ACHN (cell line): ENCODE measurements around the gene CFAP100.

Experiments
- DNase-seq: peaks from one replicate; pipeline ENCODE4 v3.0.0-alpha.2; 2015
- in situ Hi-C: cut with HindIII; loops from 2 replicates; pipeline ENCODE4 v1.10.0; 2017; ENCODE audit warnings: low sequenced_read_pairs, low pct_ligation_motif_present, low pct_unique_long_range_greater_than_20kb

The CFAP100 gene

GRCh38 chr3:126372413-126373145 lies 22.1 kb upstream of the CFAP100 start:
- in situ Hi-C loops, result no loop called here
- no peak for DNase-seq

DNA sequence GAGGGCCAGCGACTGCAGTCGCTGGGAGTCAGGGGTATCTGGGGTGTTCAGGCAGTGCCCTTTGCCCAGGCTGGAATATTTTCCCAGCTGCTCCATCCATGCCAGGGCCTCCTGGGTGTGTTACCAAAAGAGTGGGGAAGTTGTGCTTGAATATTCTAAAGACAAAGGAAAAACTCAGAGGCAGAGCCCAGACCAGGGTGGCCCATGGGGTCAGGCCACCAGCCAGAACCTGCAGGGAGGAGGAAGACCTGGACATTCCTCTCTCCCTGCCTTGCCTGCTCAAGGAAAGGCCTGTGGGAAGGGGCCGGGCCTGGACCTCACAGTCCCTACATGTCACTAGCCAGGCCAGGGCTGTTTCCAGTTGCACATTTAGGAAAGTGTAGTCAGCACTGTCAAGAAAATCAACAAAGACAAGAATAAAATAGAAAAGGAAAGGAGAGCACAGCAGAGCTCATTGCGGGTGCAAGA lies 21.5 kb upstream of the CFAP100 start:
- in situ Hi-C loops, result no loop called here
- DNase-seq, result no peak

DNA sequence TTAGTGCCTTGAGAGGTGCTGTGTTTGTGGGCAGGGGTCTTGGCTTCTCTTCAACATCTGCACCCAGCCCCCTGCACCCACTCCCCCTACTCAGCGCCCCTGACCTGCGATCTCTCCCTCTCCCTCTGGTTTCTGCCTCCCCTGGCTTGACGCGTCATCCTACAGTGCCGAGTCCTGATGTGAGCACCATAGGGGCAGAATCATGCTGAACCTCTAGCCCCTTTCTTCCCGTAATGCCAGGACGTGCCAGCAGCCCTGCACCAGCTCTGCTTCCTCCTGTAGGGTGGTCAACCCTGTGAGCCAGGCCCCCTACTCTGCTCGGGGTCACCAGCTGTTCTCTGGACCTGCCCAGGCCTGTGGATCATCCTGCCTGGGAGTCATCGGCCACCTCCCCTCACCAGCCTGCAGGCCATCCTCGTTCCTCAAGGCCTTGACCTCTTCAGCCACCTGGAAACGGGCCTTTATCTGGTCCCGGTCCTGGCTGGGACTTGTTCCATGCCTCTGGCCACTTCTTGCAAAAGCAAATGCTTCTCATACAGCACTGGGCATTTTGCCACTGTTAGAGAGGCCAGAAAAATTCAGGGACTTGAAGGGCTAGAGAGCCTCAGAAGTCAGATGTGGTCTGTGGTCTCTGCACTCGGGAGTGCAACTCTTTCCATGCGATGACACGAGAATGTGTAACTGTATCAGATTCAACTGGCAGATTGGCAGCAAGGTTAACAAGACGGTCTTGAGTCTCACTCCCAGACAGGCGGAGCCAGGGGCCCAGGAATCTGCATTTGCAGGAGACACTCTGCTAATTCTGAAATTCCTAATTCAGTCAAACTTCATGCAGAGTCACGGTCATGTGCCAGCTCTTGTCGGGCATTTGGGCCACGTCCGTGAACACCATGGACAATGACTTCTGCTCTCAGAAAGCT lies 20.8 kb upstream of the CFAP100 start:
- in situ Hi-C loops, result no loop called here
- no peak for DNase-seq

GRCh38 chr3:126375835-126376331 lies 18.8 kb upstream of the CFAP100 start:
- in situ Hi-C loops, result no loop called here

GRCh38 chr3:126376444-126376843 lies 18.3 kb upstream of the CFAP100 start:
- in situ Hi-C loops, result no loop called here
- no peak for DNase-seq

More at GRCh38 chr3:126375835-126376331, 18.8 kb upstream of the CFAP100 start:
- DNase-seq, result no peak

- in situ Hi-C loops, result no loop called here
- no peak for DNase-seq
These were observed 17.5 kb upstream of the CFAP100 start for GRCh38 chr3:126377211-126377610.

DNA sequence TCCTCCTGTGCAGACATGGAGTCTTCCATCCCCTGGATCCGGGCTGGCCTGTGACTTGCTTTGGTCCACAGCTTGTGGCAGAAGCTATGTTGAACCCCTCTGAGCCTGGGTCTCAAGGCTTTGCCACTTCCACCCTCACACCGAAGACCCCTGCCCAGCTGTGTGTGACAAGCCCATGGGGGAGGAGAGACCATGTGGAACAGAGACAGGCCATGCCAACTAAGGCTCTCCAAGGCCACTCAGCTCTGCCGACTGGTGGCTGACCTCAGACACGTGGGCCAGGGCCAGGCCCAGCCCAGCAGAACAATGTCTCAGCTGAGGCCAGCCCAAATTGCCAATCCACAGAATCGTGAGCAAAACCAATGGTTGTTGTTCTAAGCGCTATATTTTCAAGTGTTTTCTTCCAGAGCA lies 16.4 kb upstream of the CFAP100 start:
- in situ Hi-C loops, result no loop called here
- DNase-seq, result no peak

GRCh38 chr3:126380011-126380768 lies 14.5 kb upstream of the CFAP100 start:
- in situ Hi-C loops, result no loop called here
- DNase-seq, result no peak

DNA sequence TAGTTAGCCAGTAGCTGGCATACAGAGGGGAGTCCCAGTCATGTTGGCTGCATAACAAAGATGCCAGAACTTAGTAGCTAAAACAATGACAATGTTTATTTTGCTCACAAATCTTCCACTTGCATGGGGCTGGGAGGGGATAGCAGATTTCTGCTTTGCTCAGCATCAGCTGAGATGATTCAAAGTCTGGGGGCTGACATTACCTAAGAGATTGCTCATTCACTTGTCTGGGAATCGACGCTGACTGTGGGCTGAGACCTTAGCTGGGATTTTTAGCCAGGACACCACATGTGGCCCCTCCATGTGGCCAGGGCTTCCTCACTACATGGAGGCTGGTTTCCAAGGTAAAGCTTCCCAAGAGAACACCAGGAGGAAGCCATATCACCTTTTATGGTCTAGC lies 12.7 kb upstream of the CFAP100 start:
- in situ Hi-C loops, result no loop called here
- DNase-seq, result no peak

DNA sequence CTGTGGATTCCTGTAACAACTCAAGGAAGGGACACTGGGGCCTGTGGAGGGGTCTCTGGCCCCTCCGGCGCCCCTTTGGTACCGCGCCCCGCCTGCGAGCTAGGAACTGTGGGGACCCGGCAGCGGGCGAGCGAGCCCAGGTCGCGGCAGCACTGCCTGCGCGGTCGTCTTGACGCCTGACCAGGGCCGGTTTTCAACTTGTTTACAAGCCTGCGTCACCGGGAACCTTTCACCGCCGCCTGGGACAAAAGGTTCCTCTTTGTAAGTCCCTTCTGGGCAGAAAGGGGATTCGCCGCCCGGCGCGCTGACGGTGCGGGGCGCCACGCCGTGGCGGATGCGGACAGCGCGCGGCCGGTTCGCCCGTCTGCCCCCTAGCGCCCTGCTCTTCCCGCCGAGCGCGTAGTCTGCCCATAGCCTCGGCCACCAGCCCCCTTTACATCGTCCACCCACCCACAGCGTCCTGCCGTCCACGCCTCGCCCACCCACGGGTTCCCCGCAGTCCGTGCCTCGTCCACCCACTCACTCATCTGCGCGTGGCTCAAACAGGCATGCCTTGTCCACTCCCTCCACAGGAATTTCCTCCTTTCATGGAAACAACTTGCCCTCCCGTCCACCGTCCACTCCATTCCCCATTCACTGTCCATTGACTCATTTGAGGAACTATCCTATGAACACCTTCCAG lies 5.5 kb upstream of the CFAP100 start:
- in situ Hi-C loops, result no loop called here
- DNase-seq, result peak; percentile 72

DNA sequence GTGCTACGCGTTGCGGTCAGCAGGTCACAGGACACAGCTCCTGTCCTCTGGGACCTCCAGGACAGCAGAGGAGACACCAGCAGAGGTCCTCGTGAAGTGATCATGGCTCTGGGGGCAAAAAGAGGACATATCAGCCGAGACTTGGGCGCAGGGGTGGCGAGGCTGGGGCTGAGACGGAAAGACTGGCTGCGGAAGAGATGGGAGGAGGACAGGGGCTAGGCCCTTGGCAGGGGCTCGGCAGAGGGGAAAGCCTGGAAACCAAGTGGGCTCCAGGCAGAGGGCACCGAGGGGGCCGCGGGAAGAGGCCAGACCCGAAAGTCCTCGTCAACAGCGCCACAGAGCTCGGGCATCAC lies 4.9 kb upstream of the CFAP100 start:
- in situ Hi-C loops, result no loop called here
- no peak for DNase-seq

DNA sequence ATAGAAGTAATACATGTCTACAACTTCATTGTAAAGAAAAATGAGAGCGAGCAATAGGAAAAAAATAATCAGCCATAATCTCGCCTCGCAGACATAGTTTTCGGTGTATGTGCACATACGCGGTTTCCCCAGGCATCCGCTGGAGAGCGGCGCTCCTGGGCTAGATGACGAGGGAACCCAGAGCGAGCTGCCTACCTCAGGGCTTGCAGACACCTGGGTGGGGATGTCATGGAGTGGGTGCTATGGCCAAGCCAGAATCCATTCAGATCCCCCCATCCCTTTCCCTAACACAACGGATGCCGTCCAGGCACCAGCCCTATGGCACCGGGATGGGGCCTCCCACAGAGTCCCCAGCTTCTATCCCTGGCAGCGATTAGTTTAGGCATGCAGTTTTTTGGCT lies 4.5 kb upstream of the CFAP100 start:
- in situ Hi-C loops, result no loop called here
- DNase-seq, result no peak

DNA sequence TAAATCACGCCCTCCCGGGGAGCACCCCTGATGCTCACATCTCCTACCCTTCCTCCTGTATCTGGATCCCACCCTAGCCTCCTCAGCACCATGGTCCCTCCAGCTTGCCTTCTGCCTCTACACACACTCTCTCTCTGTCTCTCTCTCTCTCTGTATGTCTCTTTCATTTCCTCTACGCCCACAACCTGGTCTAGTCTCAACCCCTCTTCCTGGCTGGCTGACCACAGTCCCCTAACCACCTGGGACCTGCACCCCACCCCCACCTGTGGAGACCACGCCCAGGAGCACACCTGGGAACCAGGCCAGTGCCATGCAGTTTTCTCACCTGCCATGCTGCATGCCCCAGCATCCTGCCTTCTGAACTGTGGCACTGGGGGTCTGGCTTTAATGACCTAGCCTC lies 4.0 kb upstream of the CFAP100 start:
- in situ Hi-C loops, result no loop called here
- no peak for DNase-seq

GRCh38 chr3:126391631-126392030 lies 3.1 kb upstream of the CFAP100 start:
- DNase-seq, result no peak
- in situ Hi-C loops, result no loop called here

- no peak for DNase-seq
- in situ Hi-C loops, result no loop called here
These were observed 2.5 kb upstream of the CFAP100 start for GRCh38 chr3:126392246-126392645.

DNA sequence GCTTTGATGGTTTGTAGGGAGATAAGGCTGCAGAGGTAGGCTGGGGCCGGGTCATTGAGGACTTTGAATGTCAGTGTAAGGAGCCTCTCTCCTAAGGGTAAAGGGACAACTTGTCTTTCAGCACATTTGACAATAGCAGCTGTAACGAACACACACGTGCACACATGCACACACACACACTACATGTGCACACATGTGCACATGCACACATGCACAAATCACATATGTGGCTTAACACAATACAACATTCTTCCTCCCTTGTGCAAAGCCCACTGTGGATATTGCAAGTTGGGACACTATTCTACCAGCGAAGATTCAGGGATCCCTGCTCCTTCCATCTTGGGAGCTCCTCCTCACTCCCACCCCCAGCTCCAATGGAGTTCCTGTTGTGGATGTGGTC lies 1.1 kb upstream of the CFAP100 start:
- in situ Hi-C loops, result no loop called here
- DNase-seq, result no peak

GRCh38 chr3:126394977-126395321 lies 240 bp downstream of the CFAP100 start:
- no peak for DNase-seq
- in situ Hi-C loops, result no loop called here

- in situ Hi-C loops, result no loop called here
- DNase-seq, result no peak
These were observed 1.3 kb downstream of the CFAP100 start for GRCh38 chr3:126395846-126396513.
